ENCODE data around the gene SHROOM2.

Gene SHROOM2

GRCh38 chrX:9897761-9898161 is 111.5 kb downstream of the SHROOM2 start:
- DNase-seq (ENCODE audit: low spot score) = no peak

GRCh38 chrX:9899640-9900111 is 113.4 kb downstream of the SHROOM2 start:
- DNase-seq (ENCODE audit: low spot score) = no peak

- no peak for DNase-seq (ENCODE audit: low spot score)
Measured at GRCh38 chrX:9902656-9903055, 116.4 kb downstream of the SHROOM2 start.

GRCh38 chrX:9903146-9903545 is 116.9 kb downstream of the SHROOM2 start:
- DNase-seq (ENCODE audit: low spot score) = no peak

- no peak for DNase-seq (ENCODE audit: low spot score)
Measured at GRCh38 chrX:9905288-9905687, 119.1 kb downstream of the SHROOM2 start.

GRCh38 chrX:9905721-9906120 is 119.5 kb downstream of the SHROOM2 start:
- DNase-seq (ENCODE audit: low spot score) = no peak

- DNase-seq (ENCODE audit: low spot score) = no peak
Measured at GRCh38 chrX:9906919-9907318, 120.7 kb downstream of the SHROOM2 start.

- no peak for DNase-seq (ENCODE audit: low spot score)
Measured at GRCh38 chrX:9907645-9908387, 121.6 kb downstream of the SHROOM2 start.

- DNase-seq (ENCODE audit: low spot score) = no peak
Measured at GRCh38 chrX:9909254-9909653, 123.0 kb downstream of the SHROOM2 start.

GRCh38 chrX:9911487-9911886 is 125.3 kb downstream of the SHROOM2 start:
- DNase-seq (ENCODE audit: low spot score) = no peak

GRCh38 chrX:9912351-9913145 is 126.3 kb downstream of the SHROOM2 start:
- no peak for DNase-seq (ENCODE audit: low spot score)

GRCh38 chrX:9913146-9913433 is 126.9 kb downstream of the SHROOM2 start:
- DNase-seq (ENCODE audit: low spot score) = no peak

GRCh38 chrX:9917861-9918260 is 131.6 kb downstream of the SHROOM2 start:
- DNase-seq (ENCODE audit: low spot score) = no peak

- DNase-seq (ENCODE audit: low spot score) = no peak
Measured at GRCh38 chrX:9919632-9920172, 133.5 kb downstream of the SHROOM2 start.

- no peak for DNase-seq (ENCODE audit: low spot score)
Measured at GRCh38 chrX:9921407-9921806, 135.2 kb downstream of the SHROOM2 start.

- DNase-seq (ENCODE audit: low spot score) = no peak
Measured at GRCh38 chrX:9923357-9923756, 137.1 kb downstream of the SHROOM2 start.

- no peak for DNase-seq (ENCODE audit: low spot score)
Measured at GRCh38 chrX:9926002-9926401, 139.8 kb downstream of the SHROOM2 start.

- DNase-seq (ENCODE audit: low spot score) = no peak
Measured at GRCh38 chrX:9927698-9928482, 141.7 kb downstream of the SHROOM2 start.

GRCh38 chrX:9935436-9935835 is 149.2 kb downstream of the SHROOM2 start:
- no peak for DNase-seq (ENCODE audit: low spot score)

GRCh38 chrX:9937761-9938160 is 151.5 kb downstream of the SHROOM2 start:
- DNase-seq (ENCODE audit: low spot score) = no peak

- DNase-seq (ENCODE audit: low spot score) = no peak
Measured at GRCh38 chrX:9938516-9938915, 152.3 kb downstream of the SHROOM2 start.

GRCh38 chrX:9940421-9940820 is 154.2 kb downstream of the SHROOM2 start:
- no peak for DNase-seq (ENCODE audit: low spot score)

Data from germinal center (tissue), 1 donor.